HG02759 (cell line): ENCODE results near the gene UST.
"Not testable (repeated sequence)": the region's sequence is repeated elsewhere in the genome, so short reads cannot be mapped to it uniquely, and the experiment has no call there.

ENCODE experiments used
- ATAC-seq: cut with Tn5 transposase; IDR thresholded peaks from one replicate; pipeline ENCODE4 v1.9.1; 2021; ENCODE audit warnings: mild to moderate bottlenecking, moderate library complexity; ENCODE audit not compliant: unreplicated experiment

Gene UST

DNA sequence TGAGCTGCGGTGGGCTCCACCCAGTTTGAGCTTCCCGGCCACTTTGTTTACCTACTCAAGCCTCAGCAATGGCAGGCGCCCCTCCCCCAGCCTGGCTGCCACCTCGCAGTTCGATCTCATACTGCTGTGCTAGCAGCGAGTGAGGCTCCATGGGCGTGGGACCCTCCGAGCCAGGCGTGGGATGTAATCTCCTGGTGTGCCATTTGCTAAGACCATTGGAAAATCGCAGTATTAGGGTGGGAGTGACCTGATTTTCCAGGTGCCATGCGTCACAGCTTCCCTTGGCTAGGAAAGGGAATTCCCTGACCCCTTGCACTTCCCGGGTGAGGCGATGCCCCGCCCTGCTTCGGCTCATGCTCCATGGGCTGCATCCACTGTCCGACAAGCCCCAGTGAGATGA, 117.3 kb downstream of the UST start:
- ATAC-seq, result not testable (repeated sequence)

DNA sequence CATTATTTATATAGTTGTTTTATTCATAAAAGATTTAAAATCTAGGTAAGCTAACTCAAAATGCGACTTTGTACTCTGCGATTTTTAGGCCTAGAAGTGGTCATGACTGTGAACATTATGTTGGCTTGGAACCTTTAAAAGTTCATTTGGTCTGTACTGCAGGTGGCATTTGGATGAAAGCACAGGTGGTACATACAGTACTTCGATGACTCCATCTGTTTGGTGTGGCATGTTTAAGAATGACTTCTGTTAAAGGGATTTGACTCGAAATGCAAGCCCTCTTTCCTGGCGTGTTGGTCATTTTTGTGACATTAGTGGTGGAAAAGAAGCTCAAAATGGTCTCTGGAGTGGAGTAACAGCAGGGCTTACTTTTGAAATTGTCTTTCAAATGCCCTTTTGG, 118.1 kb downstream of the UST start:
- ATAC-seq, result no peak

DNA sequence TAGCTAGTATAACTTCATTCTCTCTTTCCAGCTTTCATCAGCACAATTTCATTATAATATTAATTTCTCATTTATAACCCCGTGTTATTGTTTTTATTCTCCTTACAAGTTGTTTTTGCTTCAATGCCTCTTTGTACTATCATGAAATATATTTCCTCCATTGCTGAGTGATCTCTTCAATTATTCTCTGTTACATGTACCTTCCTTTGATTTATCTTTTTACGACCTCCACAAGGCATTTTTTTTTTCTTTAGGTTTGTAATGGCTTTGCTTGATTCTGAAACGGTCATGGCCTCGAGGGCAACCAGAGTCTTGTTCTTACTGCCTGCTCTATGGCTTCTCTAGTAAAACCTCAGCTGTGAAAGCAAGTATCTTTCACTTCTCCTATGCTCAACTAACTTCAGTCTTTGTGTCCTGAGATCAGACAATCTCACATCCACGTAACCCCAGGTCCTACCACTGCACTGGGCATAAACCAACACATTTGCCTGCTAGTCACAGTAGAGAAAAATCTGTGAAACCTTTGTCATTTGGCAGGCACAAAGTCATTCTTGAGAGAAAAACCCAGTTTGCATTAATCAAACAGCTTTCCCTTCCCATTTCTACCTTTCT, 119.9 kb downstream of the UST start:
- peak; percentile 99 for ATAC-seq

DNA sequence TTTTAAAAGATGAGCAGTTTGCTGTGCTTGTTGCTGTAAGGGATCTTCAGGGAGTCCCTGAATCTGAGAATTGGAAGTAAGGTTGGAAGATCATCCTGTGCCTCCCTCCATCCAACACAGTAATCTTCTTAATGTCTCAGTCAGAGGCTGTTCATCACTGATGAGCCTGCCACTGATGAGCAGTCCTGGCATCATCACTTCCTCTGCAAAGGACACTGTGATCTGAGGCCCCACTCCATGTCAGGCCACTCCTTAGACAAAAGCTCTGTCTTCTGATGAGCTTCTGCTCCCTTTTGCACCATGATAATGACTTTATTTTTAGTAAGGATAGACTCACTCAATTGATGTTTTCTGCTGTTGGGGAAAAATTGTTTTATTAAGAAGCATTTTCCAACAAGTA, 121.0 kb downstream of the UST start:
- no peak for ATAC-seq

DNA sequence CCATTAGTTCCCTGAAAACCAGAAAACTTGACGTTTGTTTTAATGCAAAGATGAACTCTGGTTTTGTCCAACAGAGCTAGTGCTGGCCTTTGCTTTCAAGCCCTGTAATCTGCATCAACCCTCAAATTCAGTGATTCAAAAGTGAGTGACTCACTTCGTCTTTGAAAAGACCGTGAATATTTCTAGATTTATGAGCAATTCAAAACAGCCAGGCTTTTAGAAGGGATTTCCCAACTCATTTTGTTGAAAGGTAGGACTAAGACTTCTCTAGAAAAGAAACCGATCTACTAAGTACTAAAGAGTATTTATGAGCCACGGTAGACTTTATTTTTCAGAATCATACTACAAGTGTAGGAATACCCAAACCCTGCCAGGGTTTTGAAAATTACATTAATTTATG, 121.5 kb downstream of the UST start:
- ATAC-seq, result no peak

DNA sequence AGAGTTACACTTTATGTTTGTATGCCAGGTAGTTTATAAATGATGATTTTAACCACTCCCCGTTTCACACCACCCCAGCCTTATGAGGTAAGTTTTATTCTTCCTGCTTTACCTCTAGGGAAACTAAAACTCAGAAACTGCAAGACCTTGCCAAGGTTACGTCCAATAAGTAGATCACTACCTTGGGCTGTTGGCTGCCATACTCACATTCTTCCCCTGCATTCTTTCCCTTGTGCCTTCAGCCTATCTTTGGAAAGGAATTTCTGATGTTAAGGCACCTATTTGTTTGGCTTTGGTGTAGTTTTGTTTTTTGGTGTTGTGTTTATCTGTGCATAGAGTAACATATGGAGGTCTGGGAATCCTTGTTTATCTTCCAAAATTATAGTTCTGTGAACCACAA, 122.1 kb downstream of the UST start:
- ATAC-seq, result no peak

DNA sequence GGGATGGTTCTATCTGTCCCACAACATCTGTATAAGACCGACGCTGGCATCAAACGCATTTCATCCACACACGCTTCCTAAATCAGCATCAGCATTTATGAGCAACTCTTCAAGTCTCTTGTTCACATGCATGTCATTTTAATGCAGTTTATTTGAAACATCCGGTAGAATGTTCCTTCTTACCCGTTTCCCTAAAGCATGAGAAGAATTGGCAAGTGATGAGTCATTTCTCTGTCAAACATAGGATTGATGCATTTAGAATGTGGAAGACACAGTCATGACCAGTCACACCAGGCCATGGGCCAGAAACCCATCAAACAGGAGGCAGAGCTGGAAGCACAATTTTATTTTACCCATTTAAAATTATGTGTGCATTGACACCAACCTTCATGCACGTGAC, 122.8 kb downstream of the UST start:
- ATAC-seq, result no peak

DNA sequence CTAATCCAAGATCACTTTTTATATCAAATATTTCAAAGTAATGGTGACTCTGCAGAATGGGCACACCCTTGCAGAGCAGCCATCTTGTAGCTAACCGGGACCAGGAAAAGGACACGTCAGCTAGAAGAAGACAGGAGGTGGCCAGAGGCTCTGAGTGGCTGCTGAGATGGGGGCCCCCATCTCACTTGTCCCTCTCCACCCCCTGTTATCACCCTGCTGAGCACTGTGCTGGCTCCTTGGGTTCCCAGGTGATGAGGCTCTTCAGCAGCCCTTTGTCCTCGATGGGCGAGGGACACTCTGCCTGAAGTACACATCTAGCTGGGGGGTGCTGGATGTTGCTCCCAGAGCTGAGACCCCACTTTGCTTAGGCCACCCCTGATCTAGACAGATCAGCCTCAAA, 126.3 kb downstream of the UST start:
- no peak for ATAC-seq

DNA sequence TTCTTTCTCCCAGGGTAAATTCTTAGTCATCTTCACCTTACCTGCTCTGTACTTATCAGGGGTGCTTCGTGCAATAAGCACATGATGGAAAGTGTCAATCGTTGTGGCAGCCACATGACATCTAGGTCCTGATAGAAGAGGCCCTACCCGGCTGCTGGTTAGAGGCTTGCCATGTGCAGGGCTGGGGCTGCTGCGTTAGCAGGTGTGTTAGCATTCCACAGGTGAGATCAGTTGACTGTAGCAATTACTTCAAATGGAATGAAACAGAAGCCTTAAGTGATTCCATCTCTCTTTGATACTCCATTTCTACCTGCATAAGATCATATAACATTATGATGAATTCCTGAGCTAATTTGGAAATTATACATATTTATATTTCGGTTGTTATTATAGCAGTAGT, 127.0 kb downstream of the UST start:
- ATAC-seq, result no peak

DNA sequence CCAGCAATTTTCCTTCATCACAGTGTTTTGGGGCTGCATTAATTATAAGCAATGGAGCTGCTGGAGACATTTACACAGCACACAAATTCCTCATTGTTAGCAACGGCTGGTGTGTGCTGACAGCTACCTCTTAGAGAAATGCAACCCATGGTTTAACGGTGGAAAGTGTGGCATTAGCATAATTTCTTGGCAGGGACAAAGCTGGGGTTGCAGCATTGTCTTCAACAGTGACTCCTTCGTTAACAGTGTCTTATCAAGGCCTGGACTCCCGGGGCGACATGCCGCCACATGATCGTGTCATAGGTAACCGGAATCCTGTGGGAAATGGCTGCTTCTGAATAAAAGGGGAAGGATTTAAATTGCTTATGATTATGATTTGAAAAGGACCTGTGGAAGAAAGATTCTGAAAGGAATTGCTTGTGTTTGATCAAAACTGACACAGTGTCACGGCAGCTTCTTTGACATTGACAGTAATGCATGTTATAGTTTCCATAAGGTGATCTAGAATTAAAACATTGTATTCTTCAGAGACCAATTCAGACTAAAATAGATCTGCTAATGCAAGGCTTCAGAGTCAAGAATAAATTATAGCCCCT, 128.0 kb downstream of the UST start:
- no peak for ATAC-seq

DNA sequence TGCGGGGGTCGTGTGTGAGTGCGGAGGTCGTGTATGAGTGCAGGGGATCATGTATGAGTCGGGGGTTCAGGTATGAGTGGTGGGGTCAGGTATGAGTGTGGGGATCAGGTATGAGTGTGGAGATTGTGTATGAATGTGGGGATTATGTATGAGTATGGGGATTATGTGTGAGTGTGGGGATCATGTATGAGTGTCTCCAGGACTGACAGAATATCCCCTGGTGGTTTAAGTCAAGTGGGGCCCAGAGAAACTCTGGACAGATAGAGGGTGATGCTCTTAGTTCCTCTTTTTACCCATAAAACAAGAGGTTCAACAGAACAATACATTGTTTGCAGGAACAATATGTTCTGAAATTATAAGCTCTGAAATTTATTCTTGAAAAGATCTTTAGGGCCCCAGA, 131.9 kb downstream of the UST start:
- no peak for ATAC-seq

DNA sequence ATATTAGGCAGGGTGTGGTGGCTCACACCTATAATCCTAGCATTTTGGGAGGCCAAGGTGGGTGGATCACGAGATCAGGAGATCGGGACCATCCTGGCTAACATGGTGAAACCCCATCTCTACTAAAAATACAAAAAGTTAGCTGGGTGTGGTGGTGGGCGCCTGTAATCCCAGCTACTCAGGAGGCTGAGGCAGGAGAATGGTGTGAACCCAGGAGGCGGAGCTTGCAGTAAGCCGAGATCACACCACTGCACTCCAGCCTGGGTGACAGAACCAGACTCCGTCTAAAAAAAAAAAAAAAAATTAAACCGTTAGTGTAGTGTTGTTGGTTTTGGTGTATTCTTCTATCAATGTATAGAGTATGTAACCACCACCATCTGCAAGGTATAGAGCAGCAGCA, 133.9 kb downstream of the UST start:
- not testable (repeated sequence) for ATAC-seq

DNA sequence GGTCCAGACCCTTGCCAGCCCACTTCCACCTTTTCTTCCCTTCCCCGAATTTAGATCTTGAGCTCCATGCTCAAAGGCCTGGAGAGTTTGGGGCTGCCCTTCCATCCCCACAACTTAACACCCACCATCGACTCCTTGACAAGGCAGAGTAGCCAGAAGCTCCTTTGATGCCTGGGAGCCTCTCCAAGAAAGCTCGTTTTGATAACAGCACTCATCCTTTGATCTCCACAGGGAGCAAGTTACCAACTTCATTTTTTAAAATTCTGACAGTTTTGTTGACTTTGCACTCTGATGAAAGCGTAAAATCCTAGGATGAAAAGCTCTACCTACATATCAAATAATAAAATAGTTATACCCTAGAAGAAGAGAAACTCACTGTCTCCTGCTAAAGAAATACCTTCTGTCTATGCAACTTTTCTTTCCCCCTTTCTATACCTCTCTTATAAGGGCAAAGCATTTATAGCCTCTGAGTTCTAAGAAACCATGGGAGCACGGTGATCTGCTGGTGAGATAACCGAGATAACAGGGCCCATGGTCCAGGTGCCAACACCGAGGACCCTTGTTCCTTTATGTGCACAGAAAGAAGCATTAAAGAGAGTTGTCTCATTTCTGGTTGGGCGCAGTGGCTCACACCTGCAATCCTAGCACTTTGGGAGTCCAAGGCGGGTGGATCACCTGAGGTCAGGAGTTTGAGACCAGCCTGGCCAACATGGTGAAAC, 134.9 kb downstream of the UST start:
- no peak for ATAC-seq

DNA sequence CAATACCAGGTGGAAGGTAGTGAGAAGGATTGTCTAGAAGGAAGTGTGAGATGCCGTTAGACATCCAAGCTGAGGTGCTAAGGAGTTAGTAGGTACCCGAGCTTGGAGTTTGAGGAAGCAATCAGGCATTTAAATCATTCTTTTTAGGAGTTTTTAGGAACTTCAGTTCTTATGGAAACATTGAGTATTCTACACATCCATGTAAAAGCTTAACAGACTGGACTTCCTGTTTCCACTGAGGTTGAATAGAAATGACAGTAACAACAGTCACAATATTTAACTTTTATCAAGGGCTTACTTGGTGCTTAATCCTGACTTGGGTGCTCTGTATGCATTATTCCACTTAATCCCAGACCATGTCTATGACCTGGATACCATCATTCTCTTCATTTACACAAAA, 136.4 kb downstream of the UST start:
- no peak for ATAC-seq

DNA sequence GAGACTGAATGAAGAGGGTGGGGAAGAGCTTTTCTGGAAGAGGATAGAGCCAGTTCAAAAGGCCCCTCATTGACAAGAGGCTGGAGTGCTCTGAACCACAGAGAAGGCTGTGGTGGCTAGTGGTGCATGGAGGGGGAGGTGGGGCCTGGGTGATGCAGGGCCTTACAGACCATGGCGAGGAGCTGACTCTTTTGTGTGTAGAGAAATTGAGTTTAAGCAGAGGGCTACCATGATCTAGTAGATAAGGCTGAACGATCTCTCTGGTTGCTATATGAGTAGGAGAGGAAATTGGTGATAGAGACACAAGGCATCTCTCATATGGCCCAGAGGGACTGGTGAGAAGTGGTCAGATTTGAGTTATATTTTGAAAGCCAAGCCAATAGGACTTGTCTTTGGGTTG, 137.6 kb downstream of the UST start:
- ATAC-seq, result peak; percentile 89

DNA sequence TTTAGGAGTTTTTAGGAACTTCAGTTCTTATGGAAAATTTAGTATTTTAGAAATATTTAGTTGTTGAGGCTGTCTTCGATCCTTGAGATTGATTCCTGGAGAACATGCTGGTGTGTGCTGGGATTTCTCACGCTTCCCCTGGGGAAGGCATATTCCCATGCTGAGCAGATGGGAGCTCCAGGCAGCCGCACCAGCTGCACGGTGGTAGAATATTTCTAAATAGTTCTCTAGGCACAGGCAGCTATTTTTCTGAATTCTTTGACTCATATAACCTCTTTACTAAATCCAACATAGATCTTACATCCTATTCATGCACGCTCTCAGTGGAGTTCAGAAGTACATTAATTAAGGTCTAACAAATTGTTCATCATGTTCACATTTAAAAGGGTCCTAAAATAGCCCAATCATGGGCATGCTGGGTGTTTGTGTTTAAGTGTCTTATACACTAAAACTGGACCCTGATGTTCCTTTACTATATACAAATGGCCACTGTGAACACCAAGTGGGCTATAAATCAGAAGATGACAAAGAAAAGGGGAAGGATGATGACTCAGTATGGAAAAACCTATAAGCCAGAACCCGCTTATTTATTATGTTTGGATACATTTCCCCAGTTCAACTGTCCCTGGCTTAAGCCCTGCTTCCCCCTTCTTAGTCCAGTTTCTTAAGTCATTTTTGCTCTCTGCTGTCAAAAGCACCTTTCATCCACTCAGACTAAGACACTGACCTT, 138.5 kb downstream of the UST start:
- ATAC-seq, result no peak

DNA sequence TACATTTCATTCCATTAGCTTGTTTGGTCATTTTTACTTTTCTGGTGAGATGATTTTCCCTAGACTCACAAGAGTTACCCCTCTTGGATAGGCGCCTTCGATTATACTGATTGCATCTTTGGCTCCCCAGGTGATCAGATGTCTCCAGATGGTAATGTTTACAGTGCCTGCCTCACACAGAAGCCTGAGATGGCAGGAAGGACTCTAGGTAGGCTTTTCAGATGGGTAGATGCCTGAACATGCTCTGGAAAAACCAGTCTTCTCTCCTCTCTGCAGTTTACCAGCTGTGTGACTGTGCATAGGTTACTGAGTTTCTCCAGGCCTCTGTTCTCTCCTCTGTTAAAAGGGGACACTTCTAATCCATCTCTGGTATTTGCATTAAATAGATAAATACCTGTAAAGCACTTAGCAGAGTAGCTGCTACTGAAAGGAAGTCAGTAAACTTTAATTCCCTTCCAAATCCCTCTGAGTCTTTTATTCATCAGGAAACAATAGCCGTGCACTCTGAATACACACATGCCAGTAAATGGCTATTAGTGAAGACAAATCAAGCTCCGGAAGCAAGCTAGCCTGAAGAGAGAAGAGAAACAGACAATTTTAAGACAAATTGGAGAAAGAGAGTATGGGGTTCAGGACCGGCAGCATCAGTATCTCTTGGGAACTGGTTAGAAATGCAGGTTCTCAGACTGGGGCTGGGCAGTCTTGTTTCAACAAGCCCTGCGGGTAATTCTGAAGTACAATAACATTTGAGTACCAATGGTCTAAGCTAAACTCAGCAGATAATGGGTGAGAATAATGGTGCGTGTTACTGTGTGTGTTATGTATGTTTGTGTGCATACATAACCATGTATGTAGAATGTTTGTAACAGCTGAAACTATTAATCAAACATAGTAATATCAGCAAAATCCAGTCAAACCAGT, 139.4 kb downstream of the UST start:
- no peak for ATAC-seq

DNA sequence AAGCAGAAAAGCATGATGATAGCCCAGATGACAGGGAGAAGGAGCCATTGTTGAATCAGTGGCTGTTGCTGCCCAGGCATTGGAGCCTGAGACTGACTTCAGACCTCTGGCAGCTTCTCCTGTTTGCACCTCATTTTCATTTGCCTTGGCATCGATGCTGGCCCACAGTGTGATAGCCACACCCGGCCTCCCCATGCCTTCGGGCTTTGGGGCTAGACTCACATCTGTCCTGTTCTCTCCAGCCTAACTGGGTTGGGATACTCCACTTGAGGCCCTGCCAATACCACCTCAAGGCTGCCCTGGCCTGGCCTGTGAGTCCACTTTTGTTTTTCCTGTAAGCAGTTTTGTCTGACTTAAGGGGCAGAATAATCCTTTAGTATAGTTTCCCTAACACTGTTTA, 140.4 kb downstream of the UST start:
- ATAC-seq, result no peak

DNA sequence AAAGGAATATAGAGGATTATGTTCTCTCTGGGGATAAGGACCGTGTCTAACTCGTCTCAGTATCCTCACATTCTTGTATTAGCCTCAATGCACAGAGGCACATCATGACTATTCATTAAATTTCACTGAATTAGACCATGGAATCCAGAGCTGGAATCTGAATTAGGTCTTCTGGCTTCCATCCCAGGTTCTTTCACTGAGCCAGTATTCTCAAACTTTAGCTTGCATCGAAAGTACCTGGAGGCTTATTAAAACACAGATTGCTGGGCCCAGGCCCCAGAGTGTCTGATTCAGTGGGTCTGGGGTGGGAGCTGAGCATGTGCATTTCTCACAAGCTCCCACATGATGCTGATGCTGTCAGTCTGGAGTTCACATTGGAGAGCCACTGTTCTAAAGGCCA, 142.0 kb downstream of the UST start:
- no peak for ATAC-seq

DNA sequence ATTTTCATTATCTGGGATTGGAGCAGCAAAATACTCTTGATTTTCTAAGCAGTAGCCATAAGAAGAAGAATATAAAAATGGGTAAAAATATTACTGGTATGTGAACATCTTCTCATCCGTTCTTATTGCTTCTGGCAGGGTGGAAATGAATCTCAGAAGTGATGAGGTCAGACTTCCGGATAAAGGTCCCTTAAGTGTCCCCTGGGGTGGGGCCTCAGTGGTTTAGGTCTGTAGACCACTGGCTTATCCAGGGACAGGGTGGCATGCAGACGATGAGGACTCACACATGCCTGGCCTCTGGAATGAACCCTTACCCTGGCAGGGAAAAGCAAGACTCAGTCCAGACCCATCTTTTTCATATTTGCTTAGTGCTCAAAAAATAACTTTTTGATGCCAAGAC, 143.3 kb downstream of the UST start:
- ATAC-seq, result no peak
